SKM-1 treated with dmso at 0.1 percent for 144 hours (cell line): ENCODE measurements around the gene EDN2.

Experiments used
- DNase-seq: peaks from one replicate; lab custom pipeline; 2025; ENCODE audit not compliant: unreplicated experiment; lab: John Stamatoyannopoulos, UW

The EDN2 gene

DNA sequence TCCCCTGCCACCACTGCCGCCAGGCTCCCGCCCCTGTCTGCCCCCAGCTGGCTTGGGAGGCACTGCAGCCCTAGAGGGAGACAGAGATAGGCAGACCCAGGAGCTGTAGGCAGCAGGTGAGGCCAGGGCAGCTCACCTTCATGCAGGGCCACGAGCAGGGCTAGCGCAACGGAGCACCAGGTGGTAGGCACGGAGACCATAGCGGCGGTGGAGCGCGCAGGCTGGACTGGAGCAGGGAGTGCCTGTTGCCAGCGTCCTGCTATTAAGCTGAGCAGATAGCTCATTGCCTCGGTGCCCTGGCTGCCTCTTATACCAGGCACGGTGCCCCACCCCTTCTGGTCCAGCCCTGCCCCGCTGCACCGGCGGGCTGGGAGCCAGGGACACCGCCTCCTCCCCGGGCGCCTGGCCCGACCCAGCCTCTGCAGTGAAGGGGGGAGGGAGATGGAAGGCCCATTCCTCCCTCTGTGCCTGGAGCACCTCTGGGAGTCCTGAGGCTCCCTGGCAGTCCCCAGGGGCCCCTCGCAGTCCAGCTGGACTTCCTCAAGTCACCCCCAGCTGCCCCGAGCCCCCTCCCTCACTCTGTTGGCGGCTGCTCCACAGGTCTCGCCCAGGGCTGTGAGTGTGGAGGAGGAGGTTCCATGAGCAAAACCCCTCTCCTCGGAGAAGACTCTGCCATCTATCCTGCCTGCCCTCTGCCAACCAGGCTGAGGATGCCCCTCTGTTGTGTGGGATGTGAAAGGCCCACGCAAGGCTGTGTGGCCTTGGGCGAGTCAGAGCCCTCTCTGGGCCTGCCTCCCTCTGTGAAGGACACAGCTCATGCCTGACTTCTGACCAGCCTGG is at the start of gene EDN2:
TSS of gene EDN2 (minus strand) at position 282 of the 840 bp plus-strand sequence. CDS start at position 200, 82 bp downstream.
- DNase-seq, result no peak

DNA sequence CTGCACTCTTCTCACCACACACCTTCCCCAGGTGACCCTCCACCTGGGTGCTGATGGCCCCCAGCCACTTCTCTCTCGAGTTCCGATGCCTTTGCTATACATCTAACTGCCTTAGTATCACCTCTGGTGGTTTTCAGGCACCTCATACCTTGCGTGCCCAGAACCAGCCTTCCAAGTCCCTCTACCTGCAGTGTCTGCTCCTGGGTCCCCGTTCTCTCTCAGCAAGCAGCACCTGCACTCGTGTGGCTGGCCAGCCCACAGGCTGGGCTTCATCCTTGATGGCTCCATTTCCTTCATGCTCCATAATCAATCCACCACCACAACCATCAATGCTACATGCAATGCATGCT is 49.2 kb upstream of the EDN2 start:
- no peak for DNase-seq

DNA sequence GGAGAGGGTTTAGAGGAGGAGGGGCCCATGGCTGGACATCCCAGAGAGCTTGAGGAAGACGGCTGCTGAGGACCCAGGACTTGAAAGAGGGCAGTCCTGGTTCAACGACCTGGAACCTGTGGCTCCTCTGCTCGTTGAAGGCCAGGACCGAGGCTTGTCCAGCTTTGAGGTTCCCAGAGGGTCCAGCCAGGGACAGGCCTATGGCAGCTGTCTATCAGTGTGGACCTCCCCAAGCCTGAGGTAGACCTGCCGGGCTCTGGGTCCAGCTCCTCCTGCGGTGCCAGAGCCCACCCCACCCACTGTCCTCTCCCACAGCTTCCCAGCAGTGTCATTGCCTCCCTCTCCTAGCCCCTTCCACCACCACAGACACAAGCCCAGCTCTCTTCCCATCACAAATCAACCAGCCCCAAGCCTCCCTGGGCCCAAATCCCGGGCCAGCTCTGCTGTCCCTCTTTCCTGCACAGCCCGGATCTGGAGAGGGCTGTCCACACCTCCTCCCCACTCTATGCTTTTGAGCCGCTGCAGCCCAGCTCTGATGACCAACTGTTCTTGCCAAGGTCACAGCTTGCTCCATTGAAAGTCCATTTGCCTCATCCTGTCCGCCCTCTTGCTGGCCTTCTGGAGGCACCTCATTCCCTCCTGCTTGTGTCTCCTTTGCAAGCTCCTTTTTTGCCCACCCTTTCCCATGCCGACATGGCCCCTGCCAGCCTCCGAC is 48.7 kb upstream of the EDN2 start:
- DNase-seq, result no peak

DNA sequence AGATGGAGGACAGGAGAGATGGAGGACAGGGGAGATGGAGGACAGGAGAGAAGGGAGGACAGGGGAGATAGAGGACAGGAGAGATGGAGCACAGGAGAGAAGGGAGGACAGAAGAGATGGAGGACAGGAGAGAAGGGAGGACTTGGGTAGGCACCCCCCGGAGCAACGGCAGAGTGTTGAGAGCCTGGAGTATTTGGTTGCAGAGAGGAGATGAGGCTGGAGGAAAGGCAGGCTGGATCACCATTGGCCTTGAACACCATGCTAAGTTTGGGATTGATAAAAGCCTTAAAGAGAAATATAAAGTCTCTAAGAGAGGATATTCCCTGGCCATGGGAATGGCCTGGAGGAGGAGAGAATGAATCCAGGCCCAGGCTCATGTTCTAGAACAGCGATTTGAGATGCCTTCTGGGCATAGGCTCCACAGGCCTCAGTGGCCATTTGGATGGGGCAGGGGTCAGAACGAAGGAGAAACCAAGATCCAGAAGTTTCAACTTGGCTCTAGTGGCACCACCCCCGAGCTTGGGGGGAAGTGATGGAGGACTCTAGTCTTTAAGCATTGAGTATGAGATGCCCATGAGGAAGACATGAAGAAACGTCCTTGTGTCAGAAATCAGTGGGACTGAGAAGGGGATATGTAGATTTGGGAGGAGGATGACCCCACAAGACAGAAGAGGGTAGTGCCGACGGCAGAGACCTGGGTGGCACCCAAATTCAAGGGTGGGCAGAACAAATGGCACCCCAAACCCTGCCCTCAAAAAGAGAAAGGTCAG is 47.9 kb upstream of the EDN2 start:
- no peak for DNase-seq

DNA sequence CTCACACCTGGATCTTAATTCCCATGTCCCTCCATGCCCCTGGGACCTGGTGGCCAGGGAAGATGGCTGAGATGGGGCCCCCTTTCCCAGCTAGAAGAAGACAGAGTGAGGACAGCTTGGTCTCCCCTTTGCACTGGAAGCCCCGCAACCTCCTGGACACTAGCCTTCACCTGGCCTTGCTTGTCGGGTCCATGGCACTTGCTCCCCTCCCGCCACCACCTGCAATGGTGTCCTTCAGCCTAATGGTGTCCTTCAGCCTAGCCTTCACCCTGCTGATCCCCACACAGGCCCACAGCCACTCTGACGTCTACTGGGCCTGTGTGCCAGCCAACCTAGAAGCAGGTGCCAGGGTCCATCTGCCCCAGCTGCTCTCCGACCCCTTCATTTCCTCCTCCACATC is 45.9 kb upstream of the EDN2 start:
- no peak for DNase-seq

DNA sequence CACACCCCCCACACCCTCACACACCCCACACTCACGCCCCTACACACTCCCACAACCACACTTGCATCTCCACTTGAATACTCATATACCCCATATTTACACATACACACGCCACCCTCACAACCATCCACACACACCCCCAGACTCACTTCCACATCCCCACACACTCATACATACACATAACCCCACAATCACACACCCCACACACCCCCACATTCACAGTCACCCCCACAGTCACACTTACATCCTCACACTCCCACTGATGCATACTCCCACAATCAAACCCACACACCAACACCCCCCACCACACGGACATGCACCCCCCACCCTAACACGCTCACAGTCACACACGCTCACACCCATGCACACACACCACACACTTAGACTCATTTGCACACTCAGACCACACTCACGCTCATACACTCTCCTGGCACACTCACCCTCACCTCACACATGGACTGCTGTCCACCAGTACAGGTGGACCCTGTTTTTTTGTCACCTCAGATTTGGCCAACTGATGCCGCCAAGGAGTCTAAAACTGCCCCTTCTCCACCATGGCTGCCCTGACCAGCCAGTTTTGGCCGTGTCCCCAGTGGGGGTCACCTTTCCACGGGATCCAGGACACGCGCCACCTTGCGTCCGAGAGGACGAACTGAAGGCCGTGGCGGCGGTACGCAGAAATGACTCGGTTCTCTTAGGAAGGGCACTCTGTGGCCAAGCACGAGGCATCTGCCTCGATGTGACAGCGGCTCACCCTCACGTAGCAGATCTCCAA is 45.3 kb upstream of the EDN2 start:
- no peak for DNase-seq

DNA sequence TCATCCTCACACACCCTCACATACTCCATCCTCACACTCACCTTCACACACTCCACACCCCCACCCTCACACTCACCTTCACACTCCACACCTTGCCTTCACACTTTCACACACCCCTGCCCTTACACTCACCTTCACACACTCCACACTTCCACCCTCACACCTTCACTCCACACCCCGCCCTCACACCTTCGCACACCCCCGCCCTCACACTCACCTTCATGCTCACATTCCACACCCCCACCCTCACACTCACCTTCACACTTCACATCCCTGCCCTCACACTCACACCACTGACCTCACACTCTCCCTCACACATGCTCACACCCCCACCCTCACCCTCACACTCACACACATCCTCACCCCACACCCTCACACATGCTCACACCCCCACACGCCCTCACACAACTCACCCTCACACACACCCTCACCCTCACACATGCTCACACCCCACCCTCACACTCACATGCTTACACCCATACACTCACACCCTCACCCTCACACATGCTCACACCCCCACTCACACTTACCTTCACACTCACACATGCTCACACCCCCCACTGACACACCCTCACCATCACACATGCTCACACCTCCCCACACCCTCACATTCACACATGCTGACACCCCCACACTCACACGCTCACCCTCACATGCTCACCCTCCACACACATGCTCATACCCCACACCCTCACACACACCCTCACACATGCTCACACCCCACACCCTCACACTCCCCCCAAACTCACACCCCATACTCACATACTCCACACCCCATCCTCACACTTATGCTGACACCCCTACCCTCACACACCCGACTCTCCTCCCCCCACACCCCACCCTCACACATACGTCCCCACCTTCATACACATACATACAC is 44.5 kb upstream of the EDN2 start:
- DNase-seq, result no peak

DNA sequence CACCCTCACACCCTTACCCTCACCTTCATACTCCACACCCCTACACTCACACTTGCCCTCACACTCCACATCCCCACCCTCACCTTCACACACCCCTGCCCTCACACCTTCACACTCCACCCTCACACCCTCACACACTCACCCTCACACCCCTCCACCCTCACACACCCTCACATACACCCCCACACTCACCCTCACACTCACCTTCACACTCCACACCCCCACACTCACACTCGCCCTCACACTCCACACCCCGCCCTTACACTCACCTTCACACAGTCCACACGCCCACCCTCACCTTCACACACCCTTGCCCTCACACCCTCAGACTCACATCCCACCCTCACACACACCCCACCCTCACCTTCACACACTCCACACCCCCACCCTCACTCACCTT is 43.6 kb upstream of the EDN2 start:
- no peak for DNase-seq

DNA sequence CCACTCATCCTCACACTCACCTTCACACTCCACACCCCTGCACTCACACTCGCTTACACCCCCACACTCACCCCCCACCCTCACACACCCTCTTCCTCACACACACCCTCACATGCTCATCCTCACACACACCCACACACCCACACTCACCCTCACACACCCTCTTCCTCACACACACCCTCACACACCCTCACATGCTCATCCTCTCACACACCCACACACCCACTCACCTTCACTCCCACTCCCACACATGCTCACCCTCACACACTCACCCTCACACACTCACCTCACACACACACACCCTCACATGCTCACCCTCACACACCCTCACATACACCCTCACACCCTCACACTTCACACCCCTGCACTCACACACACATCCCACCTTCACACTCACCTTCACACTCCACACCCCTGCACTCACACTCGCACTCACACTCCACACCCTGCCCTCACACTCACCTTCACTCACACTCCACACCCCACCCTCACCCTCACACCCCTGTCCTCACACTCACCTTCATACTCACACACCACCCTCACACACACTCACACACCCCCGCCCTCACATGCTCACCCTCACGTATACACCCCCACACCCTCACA is 42.6 kb upstream of the EDN2 start:
- no peak for DNase-seq

DNA sequence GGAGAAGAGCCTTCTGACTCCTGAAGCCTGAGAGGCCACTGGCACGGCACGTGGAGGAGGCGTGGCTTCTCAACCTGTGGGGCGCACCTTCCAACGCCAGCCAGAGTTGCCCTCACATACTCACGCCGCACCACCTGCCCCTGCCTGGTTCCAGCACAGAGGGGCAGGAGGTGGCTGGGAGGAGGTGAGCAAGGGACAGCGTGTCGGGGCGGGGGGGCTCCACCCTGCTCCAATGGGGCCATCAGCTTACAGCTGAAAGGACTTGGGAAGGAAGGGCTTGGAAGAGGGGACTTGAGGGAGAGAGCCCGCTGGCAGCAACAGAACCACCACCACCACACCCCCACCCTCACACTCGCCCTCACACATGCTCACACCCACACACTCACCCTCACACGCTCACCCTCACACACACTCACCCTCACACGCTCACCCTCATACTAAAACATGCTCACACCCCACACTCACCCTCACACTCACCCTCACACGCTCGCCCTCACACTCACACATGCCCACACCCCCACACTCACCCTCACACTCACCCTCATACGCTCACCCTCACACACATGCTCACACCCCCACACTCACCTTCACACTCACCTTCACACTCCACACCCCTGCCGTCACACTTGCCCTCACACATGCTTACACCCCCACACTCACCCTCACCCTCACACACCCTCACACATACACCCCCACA is 41.6 kb upstream of the EDN2 start:
- DNase-seq, result no peak

DNA sequence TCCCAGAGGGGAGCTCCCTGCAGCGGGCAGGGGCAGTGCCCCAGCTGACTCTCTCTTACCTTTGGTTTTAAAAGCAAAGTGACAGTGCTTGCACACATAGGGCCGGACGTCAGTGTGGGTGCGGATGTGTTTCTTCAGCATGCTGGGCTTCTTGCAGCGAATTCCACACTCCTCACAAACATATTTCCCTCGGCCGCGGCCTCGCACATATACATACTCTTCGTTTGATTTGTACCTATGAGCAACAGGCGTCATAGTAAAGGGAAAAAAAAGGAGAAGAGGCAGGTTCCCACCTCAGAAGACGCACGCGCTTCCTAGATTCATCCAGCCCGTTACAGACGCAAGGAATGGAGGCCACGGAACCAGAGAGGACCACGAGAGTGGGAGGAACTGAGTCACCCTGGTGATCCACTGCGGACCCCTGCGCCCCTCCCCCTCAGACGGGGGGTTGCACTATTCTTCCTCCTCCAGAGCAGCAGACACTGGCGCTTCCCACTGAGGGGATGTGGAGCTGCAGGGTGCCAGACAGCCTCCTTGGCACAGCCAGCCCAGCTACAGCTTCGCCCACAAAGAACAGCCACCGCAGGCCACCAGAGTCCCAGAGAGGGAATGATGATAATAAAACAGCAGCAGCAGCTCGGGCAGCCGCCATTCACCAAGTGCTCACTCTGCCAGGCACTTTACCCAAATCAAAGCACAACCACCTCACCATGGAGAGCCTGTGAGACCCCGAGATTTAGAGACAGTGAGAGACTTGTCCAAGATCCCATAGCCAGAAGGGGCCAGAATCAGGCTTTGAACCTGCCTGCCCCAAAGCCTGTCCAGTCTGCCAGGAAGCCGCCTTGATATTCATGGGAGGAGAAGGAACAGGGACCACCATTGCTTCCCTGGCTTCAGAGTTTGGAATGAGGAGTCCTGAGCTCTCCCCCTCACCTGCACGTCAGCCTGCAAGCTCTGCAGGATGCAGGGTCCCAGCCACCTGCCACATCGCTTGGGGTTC is 40.5 kb upstream of the EDN2 start:
- DNase-seq, result no peak

DNA sequence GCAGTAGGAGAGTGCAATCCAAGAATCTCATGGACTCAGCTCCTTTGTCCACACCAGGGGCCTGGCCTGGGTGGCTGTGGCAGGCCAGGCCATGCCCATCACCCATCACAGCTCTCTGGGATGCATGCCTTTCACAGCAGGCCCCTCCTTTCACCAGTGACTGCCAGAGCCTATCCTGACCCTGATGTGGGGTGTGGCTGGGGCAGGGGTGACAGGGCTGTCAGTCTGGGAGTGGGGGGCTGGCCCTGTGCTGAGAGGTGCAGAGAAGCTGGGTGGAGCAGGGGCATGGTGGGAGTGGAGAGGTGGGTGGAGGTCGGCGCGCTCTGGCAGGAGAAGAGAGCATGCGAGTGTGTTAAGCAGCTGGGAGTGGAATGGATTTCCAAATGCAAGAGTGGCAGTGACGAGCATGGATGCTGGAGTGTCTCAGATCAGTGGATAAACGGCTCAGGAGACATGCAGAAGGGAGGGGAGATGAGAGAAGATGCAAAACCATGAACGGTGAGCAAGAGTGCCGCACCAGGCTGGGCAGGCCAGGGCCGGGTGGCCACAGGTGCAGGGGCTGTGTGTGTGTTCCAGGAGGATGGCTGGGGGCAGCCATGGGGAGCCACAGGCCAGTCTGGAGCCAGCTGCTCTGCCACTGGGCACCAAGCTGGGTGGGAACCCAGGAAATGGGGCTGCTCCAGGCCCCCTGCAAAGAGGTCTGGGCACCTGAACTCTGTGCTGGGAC is 39.6 kb upstream of the EDN2 start:
- DNase-seq, result no peak

DNA sequence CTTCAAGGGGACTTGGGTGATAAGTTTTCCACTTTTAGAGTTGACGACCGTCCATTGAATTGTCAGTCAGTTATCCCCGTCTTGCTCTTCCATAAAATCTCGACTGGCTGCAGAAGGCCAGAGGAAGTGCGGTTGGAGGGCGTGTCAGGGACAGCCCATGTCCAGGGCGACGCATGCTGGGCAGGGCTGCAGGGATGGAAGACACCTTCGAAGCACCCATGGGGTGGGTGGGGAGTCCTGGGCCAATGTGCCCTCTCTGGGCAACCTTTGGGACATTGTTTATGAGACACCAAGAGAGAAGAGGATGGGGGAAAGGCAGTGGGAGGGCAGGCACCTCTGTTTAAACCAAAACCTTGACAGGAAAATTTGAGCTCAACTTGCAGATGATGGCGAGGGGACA is 38.6 kb upstream of the EDN2 start:
- no peak for DNase-seq

DNA sequence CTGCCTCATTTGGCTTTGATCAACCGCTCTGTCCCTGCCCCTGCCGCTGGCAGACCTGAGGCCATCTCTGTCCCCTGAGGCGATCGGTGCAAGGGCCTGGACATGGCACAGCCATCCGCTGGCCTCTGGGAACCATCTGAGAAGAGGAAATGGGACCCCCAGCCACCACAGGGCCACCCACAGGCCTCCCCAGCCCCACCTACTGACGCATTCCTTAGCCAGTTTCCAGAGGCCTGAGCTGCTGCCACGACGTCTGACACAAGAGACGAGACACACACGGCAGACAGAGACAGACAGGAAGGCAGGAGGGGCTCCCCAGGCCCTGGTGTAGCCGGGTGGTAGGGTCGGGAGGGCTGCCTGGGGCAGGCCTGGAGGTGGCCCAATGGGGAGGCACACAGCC is 37.3 kb upstream of the EDN2 start:
- DNase-seq, result no peak

DNA sequence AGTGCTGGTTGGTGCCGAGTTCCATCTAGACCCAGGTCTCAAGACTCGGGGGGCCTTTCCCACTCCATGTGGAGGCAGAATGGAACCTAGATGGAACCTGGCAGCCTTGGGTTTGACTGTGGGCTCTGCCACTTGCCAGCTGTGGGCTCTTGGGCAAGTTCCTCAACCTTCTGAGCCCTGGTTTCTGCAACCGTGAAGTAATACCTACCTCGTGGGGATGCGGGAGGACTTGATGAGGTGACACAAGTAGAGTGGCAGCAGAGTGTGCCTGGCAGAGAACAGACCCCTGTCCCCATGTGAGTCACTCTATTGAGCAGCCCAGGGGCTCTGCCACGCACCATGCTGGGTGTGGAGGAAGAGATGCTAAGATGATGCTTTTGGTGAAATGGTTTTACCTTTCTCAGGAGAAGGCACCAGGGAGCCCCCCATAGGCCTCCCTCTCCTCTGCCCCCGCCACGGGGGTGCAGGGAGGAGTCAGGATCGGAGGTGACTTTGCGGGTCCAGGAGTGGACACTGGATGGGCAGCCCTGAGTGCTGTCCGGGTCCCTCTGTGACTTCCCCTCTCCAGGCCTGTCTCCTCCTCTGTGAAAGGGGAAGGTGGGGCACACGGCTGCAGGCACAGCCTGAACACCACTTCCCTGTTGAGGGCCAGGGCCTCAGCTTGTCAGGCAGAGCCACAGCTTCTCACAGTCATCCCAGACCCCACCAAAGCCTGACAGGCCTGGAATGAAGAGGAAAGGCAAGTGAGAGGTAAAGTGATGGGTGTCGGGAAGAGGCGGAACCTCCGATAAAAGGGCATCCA is 36.7 kb upstream of the EDN2 start:
- DNase-seq, result peak; percentile 44

DNA sequence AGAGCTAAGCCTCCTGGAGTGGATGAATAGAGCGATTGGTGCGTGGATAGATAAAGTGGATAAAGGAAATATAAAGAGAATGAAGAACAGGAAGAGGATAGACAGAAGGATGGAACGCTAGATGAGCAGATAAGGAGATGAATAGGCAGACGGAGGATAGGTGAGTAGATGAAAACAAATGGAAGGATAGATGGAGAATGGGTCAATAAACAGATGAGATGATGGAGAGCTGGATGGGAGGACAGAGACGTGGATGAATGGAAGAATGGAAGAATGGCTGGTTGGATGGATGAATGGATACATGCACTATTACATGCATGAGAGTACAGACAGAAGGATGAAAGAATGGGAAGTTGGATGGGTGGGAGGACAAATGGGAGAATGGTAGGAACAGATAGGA is 35.2 kb upstream of the EDN2 start:
- no peak for DNase-seq
